ENCODE data around the gene TGFA. TPM values are rescaled to one million over a fixed set of nuclear protein-coding genes. Genes with fewer than 3 reads are reported as not detected.

TGFA gene
- polyA plus RNA-seq, 12 donors, result 0.44 to 3.8 (median 0.97) TPM; not detected in 1

- no peak for DNase-seq
Observed at GRCh38 chr2:70523996-70524965, 29.3 kb downstream of the TGFA start.

DNA sequence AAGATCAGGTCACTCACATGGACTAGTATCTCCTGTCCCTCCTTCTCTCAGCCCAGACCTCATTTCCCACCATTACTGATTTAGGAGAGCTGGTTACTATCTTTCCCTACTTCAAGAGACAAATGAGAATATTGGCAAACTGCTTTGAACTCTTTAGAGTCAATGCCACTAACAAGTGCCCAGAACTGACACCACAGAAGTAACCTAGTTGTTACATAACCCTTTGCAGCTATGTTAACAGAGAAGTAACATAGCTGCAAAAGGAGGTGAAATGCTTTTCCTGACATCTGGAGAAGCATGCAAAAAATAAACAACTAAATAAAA, 30.0 kb downstream of the TGFA start:
- no peak for DNase-seq

- DNase-seq, result no peak
Observed at GRCh38 chr2:70522627-70523026, 31.0 kb downstream of the TGFA start.

GRCh38 chr2:70520825-70521224, 32.8 kb downstream of the TGFA start:
- DNase-seq, result no peak

DNA sequence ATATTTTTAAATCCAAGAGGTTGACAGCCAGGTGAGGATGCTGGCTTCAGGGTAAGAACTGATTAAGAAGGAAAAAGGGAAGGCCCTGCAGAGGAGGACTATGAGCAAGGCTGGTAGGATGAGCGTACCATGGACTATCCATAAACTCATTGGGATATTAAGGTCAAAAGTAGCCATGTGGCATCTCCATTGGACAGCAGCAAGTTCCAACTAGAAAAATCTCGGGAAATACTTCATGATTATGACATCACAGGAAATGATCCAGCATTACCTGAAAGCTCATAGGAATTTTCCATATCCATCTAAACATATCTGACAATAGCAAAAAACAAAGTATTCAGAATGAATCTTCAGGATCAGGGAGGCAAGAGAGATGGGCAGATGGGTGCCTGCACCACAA, 34.2 kb downstream of the TGFA start:
- DNase-seq, result no peak

DNA sequence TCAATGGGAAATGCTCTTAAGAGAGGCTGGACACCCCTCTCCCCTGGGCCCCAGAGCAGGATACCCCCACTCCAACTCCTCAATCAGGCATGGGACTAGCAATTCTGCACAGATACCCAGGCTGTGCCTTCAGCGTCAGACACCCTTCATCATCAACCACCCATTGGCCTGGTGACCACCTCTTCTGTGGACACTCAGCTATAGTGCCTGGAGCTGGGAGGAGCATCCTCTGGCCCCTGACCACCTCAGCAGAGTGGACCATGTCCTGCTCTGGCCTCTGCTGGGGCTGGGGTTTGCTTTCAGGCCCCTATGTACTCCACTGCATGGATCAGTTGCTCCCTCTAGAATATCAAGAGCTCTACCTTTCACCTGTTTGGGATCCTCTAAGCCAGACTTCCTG, 35.1 kb downstream of the TGFA start:
- no peak for DNase-seq

- DNase-seq, result no peak
Observed at GRCh38 chr2:70517804-70518203, 35.8 kb downstream of the TGFA start.

DNA sequence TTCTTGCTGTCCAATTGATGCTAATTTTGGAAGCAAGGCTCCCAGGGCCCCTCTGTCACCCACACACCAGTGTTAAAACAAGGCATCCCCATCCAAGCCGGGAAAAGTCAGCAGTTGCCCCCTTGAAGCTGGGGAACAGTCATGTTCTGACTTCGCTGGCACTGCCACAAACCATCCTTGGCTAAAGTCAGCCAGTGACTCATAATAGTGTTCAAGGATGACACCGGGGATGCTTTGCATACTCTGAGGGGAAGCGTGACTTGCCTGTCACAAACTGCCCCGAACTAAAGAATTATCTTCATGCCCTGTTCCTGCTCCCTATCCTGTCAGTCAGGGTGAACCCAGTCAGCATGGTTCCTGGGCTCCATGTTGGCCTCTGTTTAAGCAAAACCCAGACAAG, 37.0 kb downstream of the TGFA start:
- no peak for DNase-seq

GRCh38 chr2:70515938-70516337, 37.7 kb downstream of the TGFA start:
- no peak for DNase-seq

DNA sequence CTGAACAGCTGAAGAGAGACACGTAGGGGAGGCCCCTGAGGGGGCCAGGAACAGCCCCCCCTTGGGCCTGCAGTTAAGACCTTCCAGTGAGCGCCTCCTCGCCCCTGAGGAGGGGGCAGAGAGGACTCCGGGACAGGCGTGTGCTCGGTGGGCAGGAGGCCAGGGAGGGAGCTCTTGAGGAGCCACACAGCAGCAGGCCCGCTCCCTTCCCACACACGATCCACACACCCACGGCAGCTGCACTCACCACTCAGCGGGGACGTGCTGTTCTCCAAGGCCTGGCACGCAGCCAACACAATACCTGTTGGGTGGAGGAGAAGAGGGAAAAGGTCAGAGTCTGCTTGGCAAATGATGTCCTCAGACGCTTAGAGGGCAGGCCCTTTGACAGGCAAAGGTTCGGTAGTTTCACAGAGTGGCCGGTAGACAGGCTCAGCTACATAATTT, 39.0 kb downstream of the TGFA start:
- no peak for DNase-seq

DNA sequence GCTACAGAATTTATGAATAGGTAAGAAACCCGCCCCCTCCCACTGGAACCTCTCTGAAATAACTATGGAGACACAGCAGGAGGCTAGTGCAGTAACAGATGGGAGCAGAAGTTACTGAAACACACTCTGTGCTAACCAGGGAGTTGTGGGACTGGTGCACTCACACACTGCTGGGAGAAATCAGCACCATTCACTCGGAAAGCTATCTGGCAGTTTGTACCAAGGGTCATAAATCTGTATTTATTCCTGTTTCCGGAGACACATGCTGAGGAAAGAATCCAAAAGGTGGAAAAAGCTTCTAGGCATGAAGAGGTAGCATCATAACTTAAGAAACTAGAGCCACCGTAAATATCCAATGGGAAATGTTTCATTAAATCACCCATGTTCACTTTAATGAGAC, 39.9 kb downstream of the TGFA start:
- no peak for DNase-seq

GRCh38 chr2:70511971-70512729, 41.5 kb downstream of the TGFA start:
- no peak for DNase-seq

DNA sequence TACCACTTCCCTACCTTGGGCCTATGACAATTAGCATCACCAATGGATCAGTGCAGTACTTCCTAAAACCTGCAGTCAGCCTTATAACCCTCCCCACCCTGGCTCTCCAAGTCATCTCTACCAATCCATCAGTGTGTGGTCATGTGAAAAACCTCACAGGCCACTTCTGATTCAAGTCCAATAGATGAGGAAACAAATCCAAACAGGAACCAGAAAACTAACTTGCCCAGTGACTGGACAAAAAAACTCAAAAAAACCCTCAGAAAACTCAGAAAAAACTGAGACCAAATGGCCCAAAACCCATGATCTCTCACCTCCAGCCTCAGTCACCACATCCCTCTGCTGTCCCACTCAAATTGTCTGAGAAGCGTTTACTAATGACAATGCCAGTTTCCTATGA, 43.3 kb downstream of the TGFA start:
- DNase-seq, result no peak

GRCh38 chr2:70509565-70509964, 44.1 kb downstream of the TGFA start:
- DNase-seq, result no peak

DNA sequence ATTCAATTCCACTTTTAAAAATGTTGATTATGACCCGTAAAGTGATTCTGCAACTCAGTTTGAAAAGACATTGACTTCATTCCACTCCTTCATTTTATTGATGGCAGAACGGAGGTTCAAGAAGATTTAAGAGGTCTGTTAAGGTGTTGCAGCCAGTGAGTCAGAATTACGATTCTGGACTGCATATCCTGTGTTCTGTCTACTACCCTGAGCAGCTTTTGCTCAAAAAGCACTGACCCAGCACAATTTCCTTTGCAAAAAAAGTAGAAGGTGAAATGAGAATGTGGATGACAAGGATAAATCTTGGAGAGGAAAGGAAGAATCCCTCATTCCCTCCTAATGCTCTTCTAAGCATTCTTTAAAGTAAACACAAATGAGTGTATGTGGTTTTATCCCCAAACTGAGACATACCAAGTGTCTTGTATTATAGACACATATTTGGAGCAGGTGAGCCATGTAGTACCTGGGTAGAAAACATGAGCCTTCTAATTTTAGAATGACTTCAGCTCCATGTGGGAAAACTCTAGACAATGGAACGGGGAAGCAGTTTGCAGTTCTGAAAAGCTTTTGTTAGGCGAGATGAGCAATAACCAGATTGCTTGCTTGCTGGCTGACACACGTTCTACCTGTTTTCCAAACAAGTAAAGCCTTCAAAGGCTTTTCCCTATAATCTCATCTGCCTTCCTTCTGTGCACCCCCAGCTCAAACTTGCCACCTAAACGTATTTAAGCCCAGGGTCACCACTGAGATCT, 44.7 kb downstream of the TGFA start:
- no peak for DNase-seq

GRCh38 chr2:70505613-70506391, 47.8 kb downstream of the TGFA start:
- no peak for DNase-seq

DNA sequence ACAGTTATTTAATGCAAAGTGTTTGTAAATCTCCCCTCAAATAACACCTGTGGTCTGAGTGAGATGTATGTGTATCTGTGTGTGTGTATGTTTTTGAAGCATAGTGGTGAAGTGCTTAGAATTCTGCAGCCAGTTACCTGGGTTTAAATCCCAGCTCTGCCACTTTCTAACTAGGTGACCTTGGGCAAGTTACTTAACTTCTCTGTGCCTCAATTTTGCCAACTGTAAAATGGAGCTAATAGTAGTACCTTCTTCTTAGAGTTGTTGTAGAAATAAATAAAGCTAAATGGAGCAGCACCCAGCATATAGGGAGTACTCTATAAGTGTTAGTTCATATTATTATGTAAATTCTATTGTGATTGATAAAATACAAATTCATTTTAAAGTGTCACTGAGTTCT, 48.9 kb downstream of the TGFA start:
- no peak for DNase-seq

- no peak for DNase-seq
Observed at GRCh38 chr2:70503896-70504295, 49.7 kb downstream of the TGFA start.

- DNase-seq, result no peak
Observed at GRCh38 chr2:70501728-70502127, 51.9 kb downstream of the TGFA start.

- DNase-seq, result no peak
Observed at GRCh38 chr2:70501215-70501614, 52.4 kb downstream of the TGFA start.

- DNase-seq, result no peak
Observed at GRCh38 chr2:70499253-70499652, 54.4 kb downstream of the TGFA start.

DNA sequence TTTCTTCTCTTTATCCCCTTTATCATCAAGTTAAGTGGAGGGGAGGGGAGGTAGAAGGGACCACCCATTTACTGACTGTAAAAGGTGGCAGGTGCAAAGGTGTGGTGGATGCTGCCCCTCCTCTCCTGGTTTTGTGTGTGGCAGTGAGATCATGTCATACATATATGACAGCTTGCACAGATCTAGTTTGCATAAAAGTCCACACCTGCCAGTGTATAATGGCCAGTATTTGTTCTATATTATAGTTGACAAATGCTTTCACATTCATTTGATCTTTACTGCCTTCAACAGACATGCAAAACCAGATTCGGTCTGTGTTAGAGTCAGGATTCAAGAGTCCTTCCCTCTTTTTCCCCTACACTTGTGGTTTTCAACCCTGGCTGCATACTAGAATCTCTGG, 55.1 kb downstream of the TGFA start:
- no peak for DNase-seq
